ENCODE results near the gene DDA1. TPM values are rescaled to one million over a fixed set of nuclear protein-coding genes. Genes with fewer than 3 reads are reported as not detected.

The DDA1 gene
- total RNA-seq, 2 donors from 2014 or later = 8.9 to 13.5 TPM

GRCh38 chr19:17283504-17283996 lies 25.8 kb upstream of the DDA1 start:
- DNase-seq (ENCODE audit: low spot score) = no peak
- Histone ChIP-seq H3K9me3 (no peaks in the 10 kb centered on the region), H3K4me1 (ENCODE audit: control insufficient read depth in 1 of 2, low read depth in 2 of 2) (peaks cover 7 to 14% of the 10 kb centered on the region in 2 donors), H3K36me3 (peaks cover 7% of the 10 kb centered on the region), H3K4me3 (no peak overlapping the region), H3K27me3 (replicated peaks; ENCODE audit: insufficient read depth) (no peaks in the 10 kb centered on the region), H3K27ac (no peak overlapping the region)
- no peak for TF ChIP-seq CTCF (IDR thresholded peaks at IDR 0.05)
- ATAC-seq (ENCODE audit: insufficient number of reproducible peaks, low FRiP score, low read depth) = no peak

DNA sequence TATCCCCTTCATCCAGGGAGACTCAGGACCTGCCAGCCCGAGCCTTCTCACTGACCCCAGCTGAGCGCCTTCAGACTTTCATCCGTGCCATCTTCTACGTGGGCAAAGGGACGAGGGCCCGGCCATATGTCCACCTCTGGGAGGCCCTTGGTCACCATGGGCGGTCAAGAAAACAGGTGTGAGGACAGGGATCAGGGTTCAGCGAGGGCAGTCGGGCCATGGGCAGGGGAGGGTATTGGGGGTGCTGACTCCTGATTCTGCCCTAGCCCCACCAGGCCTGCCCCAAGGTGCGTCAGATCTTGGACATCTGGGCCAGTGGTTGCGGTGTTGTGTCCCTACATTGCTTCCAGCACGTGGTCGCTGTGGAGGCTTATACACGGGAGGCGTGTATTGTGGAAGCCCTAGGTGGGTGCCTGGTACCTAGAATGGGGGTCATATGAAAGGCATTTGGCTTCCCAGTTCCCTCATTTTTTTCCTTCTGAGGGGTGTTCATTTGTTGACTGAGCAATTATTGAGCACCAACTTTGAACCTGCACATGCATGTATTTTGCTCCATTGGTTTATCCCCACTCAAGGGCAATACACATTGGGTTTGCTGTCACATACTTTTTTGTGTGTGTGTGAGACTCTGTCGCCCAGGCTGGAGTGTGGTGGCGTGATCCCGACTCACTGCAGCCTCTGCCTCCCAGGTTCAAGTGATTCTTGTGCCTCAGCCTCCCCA lies 23.8 kb upstream of the DDA1 start:
- TF ChIP-seq CTCF (IDR thresholded peaks at IDR 0.05) = no peak
- H3K27ac ChIP-seq = no peak overlapping the region
- H3K4me3 ChIP-seq = no peak overlapping the region
- no peaks in the 10 kb centered on the region for H3K9me3 ChIP-seq
- DNase-seq (ENCODE audit: low spot score) (no peak), ATAC-seq (ENCODE audit: insufficient number of reproducible peaks, low FRiP score, low read depth) (no peak)
- no peaks in the 10 kb centered on the region for H3K36me3 ChIP-seq
- peaks cover 7 to 14% of the 10 kb centered on the region in 2 donors for H3K4me1 ChIP-seq (ENCODE audit: control insufficient read depth in 1 of 2, low read depth in 2 of 2)
- no peaks in the 10 kb centered on the region for H3K27me3 ChIP-seq (replicated peaks; ENCODE audit: insufficient read depth)

GRCh38 chr19:17286263-17286662 lies 23.1 kb upstream of the DDA1 start:
- no peak overlapping the region for H3K27ac ChIP-seq
- H3K36me3 ChIP-seq = no peaks in the 10 kb centered on the region
- no peak overlapping the region for H3K4me3 ChIP-seq
- TF ChIP-seq CTCF (IDR thresholded peaks at IDR 0.05) = no peak
- H3K4me1 ChIP-seq (ENCODE audit: control insufficient read depth in 1 of 2, low read depth in 2 of 2) = peaks cover 7 to 14% of the 10 kb centered on the region in 2 donors
- ATAC-seq (ENCODE audit: insufficient number of reproducible peaks, low FRiP score, low read depth) (no peak), DNase-seq (ENCODE audit: low spot score) (no peak)
- H3K9me3 ChIP-seq = no peaks in the 10 kb centered on the region
- H3K27me3 ChIP-seq (replicated peaks; ENCODE audit: insufficient read depth) = no peaks in the 10 kb centered on the region

- no peaks in the 10 kb centered on the region for H3K36me3 ChIP-seq
- no peak for TF ChIP-seq CTCF (IDR thresholded peaks at IDR 0.05)
- no peak overlapping the region for H3K4me3 ChIP-seq
- H3K9me3 ChIP-seq = no peaks in the 10 kb centered on the region
- H3K27me3 ChIP-seq (replicated peaks; ENCODE audit: insufficient read depth) = no peaks in the 10 kb centered on the region
- DNase-seq (ENCODE audit: low spot score) = no peak
- no peak overlapping the region for H3K27ac ChIP-seq
- ATAC-seq (ENCODE audit: insufficient number of reproducible peaks, low FRiP score, low read depth) = no peak
- H3K4me1 ChIP-seq (ENCODE audit: control insufficient read depth in 1 of 2, low read depth in 2 of 2) = peaks cover 7 to 10% of the 10 kb centered on the region in 2 donors
Measured at GRCh38 chr19:17286752-17287151, 22.6 kb upstream of the DDA1 start.

DNA sequence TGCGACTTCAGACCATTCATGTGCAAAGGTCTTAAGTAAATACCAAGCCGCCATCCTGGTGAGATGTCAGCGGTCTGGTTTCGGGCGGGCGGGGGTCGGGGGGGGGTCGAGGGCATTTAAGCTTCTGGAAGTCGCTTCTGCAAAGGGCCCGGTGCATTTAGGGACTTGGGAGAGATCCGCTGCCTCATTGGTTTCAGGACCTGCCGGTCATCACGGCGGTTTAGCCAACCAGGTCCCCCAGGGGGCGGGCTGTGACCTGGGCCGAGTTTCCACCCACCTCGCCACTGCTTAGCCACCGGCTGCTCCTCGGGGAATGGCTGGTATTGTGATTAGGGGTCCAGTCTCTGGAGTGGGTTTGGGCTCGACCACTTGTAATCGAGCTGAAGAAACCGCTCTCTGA lies 19.9 kb upstream of the DDA1 start:
- H3K4me1 ChIP-seq (ENCODE audit: control insufficient read depth in 1 of 2, low read depth in 2 of 2) = peaks cover 0 to 5% of the 10 kb centered on the region in 2 donors
- H3K4me3 ChIP-seq = no peak overlapping the region
- DNase-seq (ENCODE audit: low spot score) = no peak
- no peak overlapping the region for H3K27ac ChIP-seq
- no peaks in the 10 kb centered on the region for H3K36me3 ChIP-seq
- ATAC-seq (ENCODE audit: insufficient number of reproducible peaks, low FRiP score, low read depth) = no peak
- no peak for TF ChIP-seq CTCF (IDR thresholded peaks at IDR 0.05)
- H3K9me3 ChIP-seq = no peaks in the 10 kb centered on the region
- H3K27me3 ChIP-seq (replicated peaks; ENCODE audit: insufficient read depth) = no peaks in the 10 kb centered on the region
